SK-N-MC (cell line): Measurements from ENCODE around the gene GPC5.

Experiments used
- EZH2 ChIP-seq: fragments of 200-600 bp; sonication (generic); IDR thresholded peaks from one replicate; pipeline ENCODE4 v1.6.1; 2017; ENCODE audit warnings: antibody characterized with exemption
- POLR2AphosphoS5 ChIP-seq: IDR thresholded peaks from 2 replicates; pipeline ENCODE4 v1.6.1; 2012; ENCODE audit warnings: mild to moderate bottlenecking, low read depth, low read length, borderline replicate concordance

DNA sequence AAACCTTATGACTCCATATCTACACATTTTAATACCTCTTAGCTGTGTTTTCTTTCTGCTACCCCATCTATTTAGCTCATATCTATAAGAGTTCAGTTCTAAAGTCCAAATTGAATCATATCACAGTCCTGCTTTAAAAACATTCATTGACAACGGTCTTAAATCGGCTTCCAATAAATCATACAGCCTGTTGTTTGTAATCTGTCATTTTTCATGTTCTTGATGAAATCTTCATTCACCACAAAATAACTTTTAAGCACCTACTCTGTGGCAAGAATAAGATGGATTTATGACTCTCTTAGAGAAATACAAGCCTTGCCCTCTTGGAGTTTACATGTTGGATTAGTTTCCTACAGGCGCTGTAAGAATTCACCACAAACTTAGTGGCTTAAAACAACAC lies 1377.2 kb downstream of the GPC5 start:
- no peak for TF ChIP-seq EZH2
- no peak for TF ChIP-seq POLR2AphosphoS5
